Testis (tissue), 3 donors: ENCODE results near the gene PDE10A. TPM values are rescaled to one million over a fixed set of nuclear protein-coding genes. Genes with fewer than 3 reads are reported as not detected.

Source experiments
- DNase-seq: peaks from one replicate; pipeline ENCODE4 v3.0.0-alpha.2; 2019
- H3K27ac ChIP-seq, 2 donors: fragments of 200-600 bp; sonication (generic); one replicate each; pipeline ENCODE4 v1.5.1; 2019
- H3K27me3 ChIP-seq: fragments of 200-600 bp; sonication (generic); one replicate; pipeline ENCODE4 v1.5.1; 2019
- H3K36me3 ChIP-seq: fragments of 200-600 bp; sonication (generic); one replicate; pipeline ENCODE4 v1.5.1; 2017; ENCODE audit warnings: low read depth; ENCODE audit errors: missing control alignments
- H3K4me1 ChIP-seq: fragments of 200-600 bp; sonication (generic); one replicate; pipeline ENCODE4 v1.5.1; 2019
- H3K4me3 ChIP-seq, 2 donors: fragments of 200-600 bp; sonication (generic); one replicate each; pipeline ENCODE4 v1.5.1; 2017 to 2019
- H3K9me3 ChIP-seq: fragments of 200-600 bp; sonication (generic); one replicate; pipeline ENCODE4 v1.5.1; 2017
- POLR2A ChIP-seq: fragments of 450-650 bp; IDR thresholded peaks from one replicate; pipeline ENCODE4 v1.6.1; 2017; ENCODE audit warnings: antibody characterized with exemption, mild to moderate bottlenecking, moderate library complexity
- WGBS, 2 donors: methylation state at CpG; one replicate each; pipeline ENCODE4 v1.1.5; 2018; 5-methylcytosine and 5-hydroxymethylcytosine counted together
- intact Hi-C: fragments of 100-400 bp; cut with DNase I; formaldehyde crosslinking; loops from one replicate; pipeline ENCODE4 v1.15.1; 2023; ENCODE audit warnings: low total_unique reads
- polyA plus RNA-seq: library from polyadenylated mRNA; stranded (reverse); fragments of 350-450 nt; fragmentation: Illumina TruSeq; extraction: RNeasy Lipid Tissue Mini Kit (QIAGEN cat#74804); gene quantifications from one replicate; pipeline ENCODE4 v1.2.3, GENCODE V29; 2014; ENCODE audit warnings: low read depth, low replicate concordance; ENCODE audit not compliant: insufficient read depth
- total RNA-seq, 2 donors: library from RNA; depleted of rRNA; stranded (reverse); fragments of >200 nt; gene quantifications; one replicate each; pipeline ENCODE4 v1.2.3, GENCODE V29; 2016
- TF ChIP-seq, protein P1 (sequence below), 3 experiments: fragments of 450-650 bp in 2 of 3; fragments of 200-600 bp in 1 of 3; sonication (generic) in 1 of 3; IDR thresholded peaks; one replicate each; pipeline ENCODE4 v1.5.1; 2016 to 2019; ENCODE audit warnings: antibody characterized with exemption in 3 of 3, mild to moderate bottlenecking in 2 of 3, moderate library complexity in 1 of 3

The PDE10A gene
- total and polyA plus RNA-seq, 3 donors from 2014 or later = 15.5 to 22.0 (median 18.0) TPM

DNA sequence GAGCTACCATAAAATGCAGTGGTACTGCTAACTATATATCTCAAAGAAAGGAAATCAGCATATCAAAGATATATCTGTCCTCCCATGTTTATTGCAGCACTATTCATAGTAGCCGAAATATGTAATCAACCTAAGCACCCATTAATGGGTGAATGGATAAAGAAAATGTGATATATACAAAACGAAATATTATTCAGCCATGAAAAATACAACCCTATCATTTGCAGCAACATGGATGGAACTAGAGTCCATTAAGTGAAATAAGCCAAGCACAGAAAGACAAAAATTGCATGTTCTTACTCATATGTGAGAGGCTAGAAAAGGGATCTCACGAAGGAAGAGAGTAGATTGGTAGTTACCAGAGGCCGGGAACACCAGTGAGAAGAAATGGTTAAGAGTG lies 126.1 kb downstream of the PDE10A start:
- Histone ChIP-seq H3K36me3 (no peaks in the 10 kb centered on the region), H3K4me3 (no peak overlapping the region), H3K27ac (no peak overlapping the region), H3K9me3 (no peaks in the 10 kb centered on the region), H3K27me3 (no peaks in the 10 kb centered on the region), H3K4me1 (no peaks in the 10 kb centered on the region)
- DNase-seq = no peak
- TF ChIP-seq, protein P1, sequence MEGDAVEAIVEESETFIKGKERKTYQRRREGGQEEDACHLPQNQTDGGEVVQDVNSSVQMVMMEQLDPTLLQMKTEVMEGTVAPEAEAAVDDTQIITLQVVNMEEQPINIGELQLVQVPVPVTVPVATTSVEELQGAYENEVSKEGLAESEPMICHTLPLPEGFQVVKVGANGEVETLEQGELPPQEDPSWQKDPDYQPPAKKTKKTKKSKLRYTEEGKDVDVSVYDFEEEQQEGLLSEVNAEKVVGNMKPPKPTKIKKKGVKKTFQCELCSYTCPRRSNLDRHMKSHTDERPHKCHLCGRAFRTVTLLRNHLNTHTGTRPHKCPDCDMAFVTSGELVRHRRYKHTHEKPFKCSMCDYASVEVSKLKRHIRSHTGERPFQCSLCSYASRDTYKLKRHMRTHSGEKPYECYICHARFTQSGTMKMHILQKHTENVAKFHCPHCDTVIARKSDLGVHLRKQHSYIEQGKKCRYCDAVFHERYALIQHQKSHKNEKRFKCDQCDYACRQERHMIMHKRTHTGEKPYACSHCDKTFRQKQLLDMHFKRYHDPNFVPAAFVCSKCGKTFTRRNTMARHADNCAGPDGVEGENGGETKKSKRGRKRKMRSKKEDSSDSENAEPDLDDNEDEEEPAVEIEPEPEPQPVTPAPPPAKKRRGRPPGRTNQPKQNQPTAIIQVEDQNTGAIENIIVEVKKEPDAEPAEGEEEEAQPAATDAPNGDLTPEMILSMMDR (IDR thresholded peaks at IDR 0.05) = no peak
- no peak for TF ChIP-seq POLR2A
- intact Hi-C loops = no loop called here
- WGBS, 2 donors = 91 to 92% methylated on average over 4 of the region's 4 CpGs

- Histone ChIP-seq H3K9me3 (no peaks in the 10 kb centered on the region), H3K4me1 (no peaks in the 10 kb centered on the region), H3K4me3 (no peak overlapping the region), H3K27ac (no peak overlapping the region), H3K36me3 (no peaks in the 10 kb centered on the region), H3K27me3 (no peaks in the 10 kb centered on the region)
- TF ChIP-seq POLR2A = no peak
- TF ChIP-seq, protein P1 (IDR thresholded peaks at IDR 0.05) = no peak
- intact Hi-C loops = no loop called here
- no peak for DNase-seq
- WGBS, 2 donors = 88 to 92% methylated on average over 3 of the region's 3 CpGs
These were observed 143.7 kb downstream of the PDE10A start for GRCh38 chr6:165519316-165519715.

- intact Hi-C loops = no loop called here
- Histone ChIP-seq H3K4me3 (no peak overlapping the region), H3K27me3 (no peaks in the 10 kb centered on the region), H3K36me3 (no peaks in the 10 kb centered on the region), H3K27ac (no peak overlapping the region), H3K4me1 (no peaks in the 10 kb centered on the region), H3K9me3 (no peaks in the 10 kb centered on the region)
- TF ChIP-seq, protein P1 (IDR thresholded peaks at IDR 0.05) = no peak
- 70 to 73% methylated on average over 6 of the region's 6 CpGs for WGBS, 2 donors
- no peak for DNase-seq
These were observed 146.9 kb downstream of the PDE10A start for GRCh38 chr6:165515963-165516624.

- no peak for TF ChIP-seq POLR2A
- TF ChIP-seq, protein P1 (IDR thresholded peaks at IDR 0.05) = no peak
- Histone ChIP-seq H3K4me3 (no peak overlapping the region), H3K9me3 (no peaks in the 10 kb centered on the region), H3K4me1 (no peaks in the 10 kb centered on the region), H3K36me3 (no peaks in the 10 kb centered on the region), H3K27ac (no peak overlapping the region), H3K27me3 (no peaks in the 10 kb centered on the region)
- no peak for DNase-seq
- 95 to 100% methylated on average over 1 to 4 of the region's 4 CpGs for WGBS, 2 donors
- intact Hi-C loops = no loop called here
These were observed 148.4 kb downstream of the PDE10A start for GRCh38 chr6:165514621-165515020.

GRCh38 chr6:165511807-165512206 lies 151.2 kb downstream of the PDE10A start:
- Histone ChIP-seq H3K4me1 (no peaks in the 10 kb centered on the region), H3K27ac (no peak overlapping the region), H3K36me3 (no peaks in the 10 kb centered on the region), H3K27me3 (no peaks in the 10 kb centered on the region), H3K4me3 (no peak overlapping the region), H3K9me3 (no peaks in the 10 kb centered on the region)
- TF ChIP-seq, protein P1 (IDR thresholded peaks at IDR 0.05) = no peak
- DNase-seq = no peak
- intact Hi-C loops = no loop called here
